Measurements from ENCODE around the gene THOC6. TPM values are rescaled to one million over a fixed set of nuclear protein-coding genes. Genes with fewer than 3 reads are reported as not detected.

THOC6 gene
- polyA plus RNA-seq, 1 donor from 2014 or later: 11.4 TPM

- H3K9me2 ChIP-seq (ENCODE audit: insufficient read depth, low read length): no peaks in the 10 kb centered on the region
- peaks cover 28% of the 10 kb centered on the region for H3K27me3 ChIP-seq (ENCODE audit: insufficient read depth, low read depth, low read length)
- TF ChIP-seq CTCF (IDR thresholded peaks at IDR 0.05; ENCODE audit: poor library complexity, severe bottlenecking) (no peak), RAD21 (conservative IDR thresholded peaks at IDR 0.05) (no peak), TAF1 (IDR thresholded peaks at IDR 0.05; ENCODE audit: low read depth) (no peak), EZH2 (IDR thresholded peaks at IDR 0.05; ENCODE audit: borderline replicate concordance, insufficient read depth, low read length, poor library complexity, severe bottlenecking) (no peak), SMC3 (conservative IDR thresholded peaks at IDR 0.05; ENCODE audit: poor library complexity) (no peak), REST (IDR thresholded peaks at IDR 0.05; ENCODE audit: borderline replicate concordance) (no peak), MXI1 (conservative IDR thresholded peaks at IDR 0.05; ENCODE audit: poor library complexity, severe bottlenecking) (no peak), EP300 (conservative IDR thresholded peaks at IDR 0.05; ENCODE audit: poor library complexity, severe bottlenecking) (no peak), POLR2AphosphoS5 (IDR thresholded peaks at IDR 0.05) (no peak)
- no peak overlapping the region for H3K27ac ChIP-seq (ENCODE audit: low read length)
- no peaks in the 10 kb centered on the region for H3K79me2 ChIP-seq (replicated peaks; ENCODE audit: insufficient read depth, low read length)
- H3K9ac ChIP-seq (ENCODE audit: low read length): peak overlapping the region; percentile 83
- peak overlapping the region; percentile 71 for H3K4me2 ChIP-seq (ENCODE audit: low read length)
- no peak overlapping the region for H2AFZ ChIP-seq (ENCODE audit: low read depth, low read length)
- H3K36me3 ChIP-seq (ENCODE audit: insufficient read depth, low read length): no peaks in the 10 kb centered on the region
- H3K9me3 ChIP-seq (ENCODE audit: low read length): no peaks in the 10 kb centered on the region
- H4K20me1 ChIP-seq (ENCODE audit: insufficient read depth): no peaks in the 10 kb centered on the region
- H3K4me3 ChIP-seq (ENCODE audit: low read length): peak overlapping the region; percentile 82
- H3F3A ChIP-seq (ENCODE audit: insufficient read depth, low read length, poor library complexity, severe bottlenecking): no peaks in the 10 kb centered on the region
Observed at GRCh38 chr16:3022684-3023414, 986 bp upstream of the THOC6 start.

GRCh38 chr16:3023415-3023668 is 493 bp upstream of the THOC6 start:
- Histone ChIP-seq H2AFZ (ENCODE audit: low read depth, low read length) (peak overlapping the region; percentile 87), H3K9me2 (ENCODE audit: insufficient read depth, low read length) (no peaks in the 10 kb centered on the region), H3K36me3 (ENCODE audit: insufficient read depth, low read length) (no peaks in the 10 kb centered on the region), H3K27ac (ENCODE audit: low read length) (no peak overlapping the region), H3K9ac (ENCODE audit: low read length) (peak overlapping the region; percentile 83), H3K4me2 (ENCODE audit: low read length) (peak overlapping the region; percentile 71), H3K9me3 (ENCODE audit: low read length) (no peaks in the 10 kb centered on the region), H3K4me3 (ENCODE audit: low read length) (peak overlapping the region; percentile 82), H4K20me1 (ENCODE audit: insufficient read depth) (no peaks in the 10 kb centered on the region), H3K27me3 (ENCODE audit: insufficient read depth, low read depth, low read length) (peaks cover 23% of the 10 kb centered on the region), H3F3A (ENCODE audit: insufficient read depth, low read length, poor library complexity, severe bottlenecking) (no peaks in the 10 kb centered on the region), H3K79me2 (replicated peaks; ENCODE audit: insufficient read depth, low read length) (no peaks in the 10 kb centered on the region)
- no peak for TF ChIP-seq REST (IDR thresholded peaks at IDR 0.05; ENCODE audit: borderline replicate concordance)
- no peak for TF ChIP-seq POLR2AphosphoS5 (IDR thresholded peaks at IDR 0.05)
- no peak for TF ChIP-seq EP300 (conservative IDR thresholded peaks at IDR 0.05; ENCODE audit: poor library complexity, severe bottlenecking)
- no peak for TF ChIP-seq RAD21 (conservative IDR thresholded peaks at IDR 0.05)
- TF ChIP-seq CTCF (IDR thresholded peaks at IDR 0.05; ENCODE audit: poor library complexity, severe bottlenecking): no peak
- no peak for TF ChIP-seq MXI1 (conservative IDR thresholded peaks at IDR 0.05; ENCODE audit: poor library complexity, severe bottlenecking)
- no peak for TF ChIP-seq SMC3 (conservative IDR thresholded peaks at IDR 0.05; ENCODE audit: poor library complexity)
- no peak for TF ChIP-seq TAF1 (IDR thresholded peaks at IDR 0.05; ENCODE audit: low read depth)
- no peak for TF ChIP-seq EZH2 (IDR thresholded peaks at IDR 0.05; ENCODE audit: borderline replicate concordance, insufficient read depth, low read length, poor library complexity, severe bottlenecking)
